HepG2 (cell line): ENCODE measurements around the gene TRAPPC4. TPM values are rescaled to one million over a fixed set of nuclear protein-coding genes. Genes with fewer than 3 reads are reported as not detected.
A peak's percentile ranks its signal among the peaks of the same experiment; 100 is the strongest.

Source experiments
- ATF6 ChIP-seq: sonication (generic); formaldehyde crosslinking; conservative IDR thresholded peaks from 2 replicates; pipeline ENCODE4 v1.4.0; 2020; ENCODE audit warnings: missing genetic modification reagents
- BRD4 ChIP-seq: sonication (generic); formaldehyde crosslinking; IDR thresholded peaks from 2 replicates; pipeline ENCODE4 v1.4.0; 2020; ENCODE audit warnings: missing genetic modification reagents
- CC2D1A ChIP-seq: sonication (generic); formaldehyde crosslinking; IDR thresholded peaks from 2 replicates; pipeline ENCODE4 v1.8.1; 2023; ENCODE audit warnings: mild to moderate bottlenecking, missing genetic modification reagents
- CENPT ChIP-seq: sonication (generic); formaldehyde crosslinking; IDR thresholded peaks from 2 replicates; pipeline ENCODE4 v1.8.0; 2022; ENCODE audit warnings: low read depth, mild to moderate bottlenecking, moderate library complexity, missing genetic modification reagents
- DZIP1 ChIP-seq: sonication (generic); formaldehyde crosslinking; IDR thresholded peaks from 2 replicates; pipeline ENCODE4 v1.5.0; 2020; ENCODE audit warnings: mild to moderate bottlenecking, missing genetic modification reagents
- ELF1 ChIP-seq: sonication (generic); formaldehyde crosslinking; IDR thresholded peaks from 2 replicates; pipeline ENCODE4 v1.4.0; 2020; ENCODE audit warnings: missing genetic modification reagents
- HBP1 ChIP-seq: IDR thresholded peaks from 2 replicates; pipeline ENCODE4 v1.6.1; 2016; ENCODE audit warnings: low read depth, control low read depth
- MNT ChIP-seq: fragments of 450-650 bp; IDR thresholded peaks from 2 replicates; pipeline ENCODE4 v1.6.1; 2016
- MYC ChIP-seq: sonication (generic); formaldehyde crosslinking; IDR thresholded peaks from 2 replicates; pipeline ENCODE4 v1.9.0; 2021; ENCODE audit warnings: missing genetic modification reagents, borderline replicate concordance
- PAF1 ChIP-seq: IDR thresholded peaks from 2 replicates; pipeline ENCODE4 v1.6.1; 2016; ENCODE audit warnings: missing genetic modification reagents, missing compliant biosample characterization
- PHF5A ChIP-seq: IDR thresholded peaks from one replicate; pipeline ENCODE4 v1.6.1; 2018; ENCODE audit warnings: low read depth, missing genetic modification reagents; ENCODE audit not compliant: unreplicated experiment
- SMYD3 ChIP-seq: sonication (generic); formaldehyde crosslinking; IDR thresholded peaks from 2 replicates; pipeline ENCODE4 v1.8.1; 2023; ENCODE audit warnings: mild to moderate bottlenecking, missing genetic modification reagents
- STAG1 ChIP-seq: sonication (generic); formaldehyde crosslinking; IDR thresholded peaks from 2 replicates; pipeline ENCODE4 v1.4.0; 2020; ENCODE audit warnings: missing genetic modification reagents
- TGIF2 ChIP-seq: IDR thresholded peaks from 2 replicates; pipeline ENCODE4 v1.6.1; 2016; ENCODE audit warnings: control low read depth, missing compliant biosample characterization
- TRIM24 ChIP-seq: sonication (generic); formaldehyde crosslinking; IDR thresholded peaks from 2 replicates; pipeline ENCODE4 v1.8.0; 2022; ENCODE audit warnings: mild to moderate bottlenecking, missing genetic modification reagents
- ZBTB37 ChIP-seq: sonication (generic); formaldehyde crosslinking; IDR thresholded peaks from 2 replicates; pipeline ENCODE4 v1.4.0; 2020; ENCODE audit warnings: mild to moderate bottlenecking, missing genetic modification reagents
- ZC3H4 ChIP-seq: sonication (generic); formaldehyde crosslinking; IDR thresholded peaks from 2 replicates; pipeline ENCODE4 v1.4.0; 2020; ENCODE audit warnings: missing genetic modification reagents, borderline replicate concordance
- ZNF232 ChIP-seq: sonication (generic); formaldehyde crosslinking; IDR thresholded peaks from 2 replicates; pipeline ENCODE4 v1.4.0; 2020; ENCODE audit warnings: missing genetic modification reagents, borderline replicate concordance
- ZNF282 ChIP-seq: fragments of 450-650 bp; IDR thresholded peaks from 2 replicates; pipeline ENCODE4 v1.6.1; 2018; ENCODE audit not compliant: partially characterized antibody
- ZNF354B ChIP-seq: sonication (generic); formaldehyde crosslinking; IDR thresholded peaks from 2 replicates; pipeline ENCODE4 v1.8.0; 2022; ENCODE audit warnings: mild to moderate bottlenecking, missing genetic modification reagents
- ZNF431 ChIP-seq: sonication (generic); formaldehyde crosslinking; IDR thresholded peaks from 2 replicates; pipeline ENCODE4 v1.9.0; 2022; ENCODE audit warnings: missing genetic modification reagents, low read depth, mild to moderate bottlenecking, borderline replicate concordance
- ZNF446 ChIP-seq: sonication (generic); formaldehyde crosslinking; IDR thresholded peaks from 2 replicates; pipeline ENCODE4 v1.5.0; 2020; ENCODE audit warnings: mild to moderate bottlenecking, missing genetic modification reagents
- ZNF674 ChIP-seq: sonication (generic); formaldehyde crosslinking; IDR thresholded peaks from 2 replicates; pipeline ENCODE4 v1.5.0; 2020; ENCODE audit warnings: low read depth, mild to moderate bottlenecking, missing genetic modification reagents
- polyA plus RNA-seq, 8 experiments: library from polyadenylated mRNA; depleted of rRNA in 3 of 8; stranded (reverse) in 7 of 8; unstranded in 1 of 8; fragments of >200 nt; fragmentation: Illumina TruSeq in 4 of 8; extraction: Trizol in 4 of 8; gene quantifications; 2 replicates each; pipeline versions ENCODE4 v1.2.1 to v1.2.3, GENCODE V29; 2011 to 2016; ENCODE audit warnings: low read depth in 4 of 8, missing spikeins in 1 of 8, mixed read lengths in 1 of 8; ENCODE audit not compliant: insufficient read depth in 1 of 8
- total RNA-seq, 5 experiments: library from RNA; depleted of rRNA; stranded (reverse); fragments of >200 nt; fragmentation: Illumina TruSeq; extraction: Trizol; gene quantifications; 2 replicates each; pipeline ENCODE4 v1.2.3, GENCODE V29; 2016; ENCODE audit warnings: low read depth in 1 of 5

TRAPPC4 gene
- total and polyA plus RNA-seq, 2 of the 13 experiments (the other 11 are each of a cell fraction or from before 2014, with no cell fraction given) = 97.4 to 140 TPM

GRCh38 chr11:119056421-119056999, 37.9 kb downstream of the TRAPPC4 start (continued):
- no peak for TF ChIP-seq ZBTB37 (CRISPR knock-in tag)
- no peak for TF ChIP-seq ZC3H4 (CRISPR knock-in tag)
- no peak for TF ChIP-seq ZNF354B (CRISPR knock-in tag)
- TF ChIP-seq CC2D1A (CRISPR knock-in tag) = no peak
- no peak for TF ChIP-seq SMYD3
- no peak for TF ChIP-seq ATF6 (CRISPR knock-in tag)
- TF ChIP-seq MNT = no peak
- no peak for TF ChIP-seq CENPT (CRISPR knock-in tag)
- no peak for TF ChIP-seq ZNF674 (CRISPR knock-in tag)
- no peak for TF ChIP-seq TRIM24 (CRISPR knock-in tag)
- TF ChIP-seq ZNF446 (CRISPR knock-in tag) = peak; percentile 46
- TF ChIP-seq MYC (CRISPR knock-in tag) = peak; percentile 9; the same call in 1 of the 2 replicates
- no peak for TF ChIP-seq PAF1
- no peak for TF ChIP-seq ZNF282
- TF ChIP-seq PHF5A = no peak
- TF ChIP-seq ELF1 (CRISPR knock-in tag) = no peak
- no peak for TF ChIP-seq ZNF431
- 0 out of 2 replicates have a peak, but pooled peaks have one; percentile 79 for TF ChIP-seq BRD4 (CRISPR knock-in tag)
- no peak for TF ChIP-seq DZIP1 (CRISPR knock-in tag)
- 0 out of 2 replicates have a peak, but pooled peaks have one; percentile 36 for TF ChIP-seq TGIF2 (CRISPR knock-in tag)
- TF ChIP-seq STAG1 (CRISPR knock-in tag) = no peak
- peak; percentile 51; the same call in 1 of the 2 replicates for TF ChIP-seq ZNF232 (CRISPR knock-in tag)
- TF ChIP-seq HBP1 (CRISPR knock-in tag) = no peak
